Measurements from ENCODE around the gene NID2.

The NID2 gene

GRCh38 chr14:52026901-52027300, 42.0 kb downstream of the NID2 start:
- in situ Hi-C loops (cut with MboI; ENCODE audit: low sequenced_read_pairs), result no loop called here

GRCh38 chr14:52026017-52026660, 42.7 kb downstream of the NID2 start:
- in situ Hi-C loops (cut with MboI; ENCODE audit: low sequenced_read_pairs), result no loop called here

DNA sequence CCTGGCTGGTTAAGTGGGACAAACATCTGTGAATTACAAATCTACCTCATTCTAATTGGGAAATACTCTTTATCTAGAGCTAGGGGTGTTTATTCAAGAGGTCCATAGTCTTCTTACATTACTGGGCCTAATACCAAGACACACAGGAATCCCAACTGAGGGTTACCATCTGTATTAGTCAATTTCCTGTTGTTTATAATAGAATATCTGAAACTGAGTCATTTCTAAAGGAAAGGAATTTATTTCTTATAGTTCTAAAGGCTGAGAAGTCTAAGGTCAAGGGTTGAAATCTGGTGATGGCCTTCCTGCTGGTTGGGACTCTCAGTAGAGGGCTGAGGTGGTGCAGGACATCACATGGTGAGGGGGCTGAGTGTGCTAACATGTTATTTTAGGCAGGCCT, 43.5 kb downstream of the NID2 start:
- in situ Hi-C loops (cut with MboI; ENCODE audit: low sequenced_read_pairs), result no loop called here

DNA sequence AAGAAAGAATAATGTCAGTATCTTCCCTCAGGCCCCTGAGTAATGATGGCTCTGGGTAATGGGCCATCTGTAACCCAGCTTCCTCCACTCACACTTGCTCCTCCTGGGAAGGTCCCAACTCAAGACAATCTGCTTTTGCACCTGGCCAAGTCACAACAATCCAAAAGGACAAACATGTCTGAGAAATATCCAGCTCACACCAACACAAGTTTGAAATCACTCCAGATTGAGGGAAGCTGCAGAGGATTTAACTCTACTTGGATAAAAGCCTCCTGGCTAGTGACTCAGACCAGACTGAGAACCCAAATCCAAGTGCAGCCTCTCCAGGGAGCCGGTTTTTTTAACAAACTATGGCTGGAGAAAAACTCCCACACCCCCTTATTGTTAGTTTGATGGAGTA, 45.3 kb downstream of the NID2 start:
- in situ Hi-C loops (cut with MboI; ENCODE audit: low sequenced_read_pairs), result no loop called here

GRCh38 chr14:52021957-52022600, 46.8 kb downstream of the NID2 start:
- in situ Hi-C loops (cut with MboI; ENCODE audit: low sequenced_read_pairs), result no loop called here

DNA sequence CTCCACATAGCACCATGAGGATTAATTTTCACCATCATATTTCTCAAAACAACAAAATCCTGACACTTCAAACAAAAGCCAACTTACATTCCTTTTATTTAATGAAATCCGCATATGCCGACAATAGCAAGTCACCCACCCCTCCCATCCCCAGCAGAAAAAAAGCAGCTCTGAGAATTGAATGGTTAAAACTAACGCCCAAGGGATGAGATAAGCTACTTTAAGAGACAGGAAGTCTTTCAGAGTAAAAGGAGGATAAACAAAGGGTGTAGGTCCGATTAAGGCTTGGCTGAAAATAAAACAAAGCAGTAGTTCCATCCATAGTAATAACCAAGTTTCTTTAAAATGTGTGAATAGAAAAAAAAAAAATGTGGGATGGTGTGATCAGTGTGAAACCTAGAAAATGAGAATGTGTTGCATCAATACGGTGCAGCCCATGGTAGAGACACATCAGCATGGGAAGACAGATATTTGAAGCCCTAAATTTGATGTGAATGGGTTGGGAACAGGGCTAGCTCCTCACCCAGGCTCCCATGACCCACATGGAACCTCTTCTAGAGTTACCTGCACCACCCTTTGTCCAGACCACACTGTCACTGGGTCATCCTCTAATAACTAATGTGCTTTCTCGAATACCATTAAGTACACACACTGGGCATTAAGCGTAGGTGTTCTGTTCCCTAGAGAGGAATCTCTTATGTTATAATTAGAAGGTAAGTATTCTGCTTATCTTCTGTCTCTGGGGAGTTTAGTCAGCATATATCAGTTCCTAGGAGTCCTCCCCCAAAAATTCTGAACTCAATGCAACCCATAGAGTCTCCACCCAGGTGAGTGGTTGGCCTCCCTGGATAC, 47.8 kb downstream of the NID2 start:
- in situ Hi-C loops (cut with MboI; ENCODE audit: low sequenced_read_pairs), result no loop called here

DNA sequence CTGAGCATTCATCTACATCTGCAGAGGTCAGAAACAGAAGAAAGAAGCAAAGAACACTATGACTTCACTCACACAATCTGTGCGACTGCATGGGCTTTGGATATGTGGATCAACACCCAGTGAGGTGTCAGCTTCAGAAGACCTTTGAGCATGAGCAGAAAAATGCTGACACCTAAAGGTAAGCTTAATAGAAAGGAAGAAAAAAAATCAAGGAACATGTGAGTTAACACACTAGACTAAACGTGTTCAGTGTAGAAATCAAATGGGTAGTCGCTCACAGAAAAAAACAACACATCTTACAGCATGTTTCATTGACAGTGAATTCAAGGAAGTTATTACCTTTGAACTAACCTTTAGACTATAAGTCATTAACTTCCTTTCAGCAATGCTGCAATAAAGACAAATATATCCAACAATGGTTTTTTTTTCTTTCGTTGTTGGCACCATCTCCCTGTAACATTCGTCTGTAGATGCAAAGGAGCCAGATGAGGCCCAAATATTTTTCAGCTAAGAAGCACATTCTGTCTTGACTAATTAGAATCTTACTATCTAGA, 48.6 kb downstream of the NID2 start:
- in situ Hi-C loops (cut with MboI; ENCODE audit: low sequenced_read_pairs), result no loop called here

DNA sequence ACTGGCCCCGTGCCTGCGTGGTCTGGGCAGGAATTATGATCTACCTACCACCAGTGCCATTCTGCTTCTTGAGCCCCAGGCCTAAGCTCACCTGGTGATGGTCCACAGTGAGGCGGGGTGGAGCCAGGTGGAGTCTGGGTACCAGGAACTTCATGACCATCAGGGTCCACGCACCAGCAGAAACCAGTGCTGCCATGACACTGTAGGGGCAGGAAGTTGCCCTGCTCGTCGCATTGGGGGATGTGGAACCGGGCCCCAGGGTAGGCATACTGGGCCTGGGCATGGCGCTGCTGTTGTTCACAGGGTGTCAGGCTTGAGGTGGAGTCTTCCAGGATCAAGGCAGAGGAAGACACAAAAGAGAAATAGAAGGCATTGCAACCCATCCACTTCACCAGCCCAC, 49.9 kb downstream of the NID2 start:
- in situ Hi-C loops (cut with MboI; ENCODE audit: low sequenced_read_pairs), result no loop called here

- in situ Hi-C loops (cut with MboI; ENCODE audit: low sequenced_read_pairs), result no loop called here
Measured at GRCh38 chr14:52018252-52018651, 50.6 kb downstream of the NID2 start.

- in situ Hi-C loops (cut with MboI; ENCODE audit: low sequenced_read_pairs), result no loop called here
Measured at GRCh38 chr14:52015411-52016030, 53.3 kb downstream of the NID2 start.

DNA sequence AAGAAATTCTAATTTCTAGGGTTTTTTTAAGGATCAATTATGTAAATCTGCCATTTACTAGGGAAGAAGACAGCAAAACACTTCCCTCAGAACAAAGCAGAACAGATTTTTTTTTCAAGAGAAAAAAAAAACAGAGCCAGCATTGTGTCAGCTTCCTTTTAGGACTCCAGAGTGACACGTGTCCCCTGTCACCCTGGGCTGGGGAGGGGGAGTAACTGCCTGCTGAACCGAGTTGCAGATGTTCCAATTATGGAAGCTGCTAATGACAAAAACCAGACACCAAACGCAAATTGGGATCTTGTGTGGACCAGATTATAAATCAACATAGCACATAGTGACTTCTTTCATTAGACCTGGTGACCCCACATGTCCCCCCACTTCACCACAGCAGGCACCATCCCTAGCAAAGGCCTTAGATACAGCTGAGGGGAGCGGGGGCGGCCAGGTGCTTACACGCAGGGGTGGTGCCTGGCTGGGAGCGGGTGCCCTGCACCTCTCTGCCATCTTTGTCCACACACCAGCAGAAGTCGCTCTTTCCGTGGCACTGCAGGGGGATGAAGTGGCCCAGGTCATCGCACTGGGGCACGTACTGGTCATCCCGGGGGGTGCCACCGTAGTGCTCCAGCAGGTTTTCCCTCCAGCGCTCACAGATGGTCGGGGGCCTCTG, 54.1 kb downstream of the NID2 start:
- in situ Hi-C loops (cut with MboI; ENCODE audit: low sequenced_read_pairs), result no loop called here

- in situ Hi-C loops (cut with MboI; ENCODE audit: low sequenced_read_pairs), result no loop called here
Measured at GRCh38 chr14:52013984-52014600, 54.8 kb downstream of the NID2 start.

- in situ Hi-C loops (cut with MboI; ENCODE audit: low sequenced_read_pairs), result no loop called here
Measured at GRCh38 chr14:52012635-52013034, 56.2 kb downstream of the NID2 start.

GRCh38 chr14:52011523-52011922, 57.3 kb downstream of the NID2 start:
- in situ Hi-C loops (cut with MboI; ENCODE audit: low sequenced_read_pairs), result no loop called here

DNA sequence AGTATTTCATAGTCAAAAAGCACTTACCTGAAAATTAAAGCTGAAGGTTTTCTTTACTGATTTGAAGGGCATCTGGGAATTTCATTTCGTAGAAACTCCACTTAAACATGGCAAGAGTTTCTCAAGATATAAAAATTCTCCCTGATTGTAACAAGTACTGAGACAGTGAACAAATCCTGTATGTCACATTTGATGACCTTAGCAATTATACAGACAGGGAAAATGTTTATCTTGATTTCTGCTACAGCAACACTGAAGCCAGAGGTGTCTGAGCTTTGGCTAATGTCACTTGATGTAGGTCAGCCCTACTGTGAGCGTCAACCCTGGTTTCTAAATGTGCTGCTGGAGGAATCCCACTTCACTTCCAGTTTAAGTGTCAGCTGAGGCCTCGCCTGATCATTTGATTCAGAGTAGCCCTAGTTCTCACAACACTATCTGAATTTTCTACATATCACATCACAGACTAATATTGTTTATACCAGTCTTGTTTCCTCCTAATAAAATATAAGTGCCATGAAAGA, 58.6 kb downstream of the NID2 start:
- in situ Hi-C loops (cut with MboI; ENCODE audit: low sequenced_read_pairs), result no loop called here

DNA sequence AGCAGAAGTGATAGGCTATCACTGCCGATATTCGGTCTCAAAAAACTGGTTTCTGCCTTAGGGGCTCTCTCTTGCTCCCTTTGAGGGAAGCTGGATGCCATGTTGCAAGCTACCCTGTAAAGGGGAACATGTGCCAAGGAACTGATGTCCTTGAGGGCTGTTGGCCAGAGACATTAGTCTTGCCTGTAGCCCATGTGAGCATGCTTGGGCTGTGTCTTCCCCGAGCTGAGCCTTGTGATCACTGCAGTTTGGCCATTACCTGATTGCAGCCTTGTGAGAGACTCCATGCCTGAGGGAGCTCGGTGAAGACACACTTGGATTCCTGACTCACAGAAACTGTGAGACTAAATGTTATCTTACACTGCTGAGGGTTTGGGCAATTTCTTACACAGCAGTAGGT, 60.7 kb downstream of the NID2 start:
- in situ Hi-C loops (cut with MboI; ENCODE audit: low sequenced_read_pairs), result no loop called here

DNA sequence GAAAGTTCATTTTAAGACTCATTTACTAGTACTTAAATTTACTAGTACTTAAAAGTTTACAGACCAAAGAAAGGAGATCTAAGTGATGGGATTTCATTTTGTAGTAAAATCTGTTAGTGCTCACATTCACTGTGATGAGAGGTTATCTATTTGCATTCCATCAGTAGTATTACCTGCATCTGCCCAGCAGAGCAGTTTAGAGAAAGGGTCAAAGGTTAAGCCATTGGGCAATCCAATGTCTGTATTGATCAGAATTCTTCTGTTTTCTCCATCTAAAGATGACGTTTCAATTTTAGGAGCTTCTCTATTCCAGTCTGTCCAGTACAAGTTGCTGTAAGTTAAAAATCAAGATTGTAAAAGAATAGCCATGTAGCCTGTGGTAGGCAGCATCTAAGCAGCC, 61.2 kb downstream of the NID2 start:
- in situ Hi-C loops (cut with MboI; ENCODE audit: low sequenced_read_pairs), result no loop called here

GRCh38 chr14:52007211-52007610, 61.6 kb downstream of the NID2 start:
- in situ Hi-C loops (cut with MboI; ENCODE audit: low sequenced_read_pairs), result no loop called here

DNA sequence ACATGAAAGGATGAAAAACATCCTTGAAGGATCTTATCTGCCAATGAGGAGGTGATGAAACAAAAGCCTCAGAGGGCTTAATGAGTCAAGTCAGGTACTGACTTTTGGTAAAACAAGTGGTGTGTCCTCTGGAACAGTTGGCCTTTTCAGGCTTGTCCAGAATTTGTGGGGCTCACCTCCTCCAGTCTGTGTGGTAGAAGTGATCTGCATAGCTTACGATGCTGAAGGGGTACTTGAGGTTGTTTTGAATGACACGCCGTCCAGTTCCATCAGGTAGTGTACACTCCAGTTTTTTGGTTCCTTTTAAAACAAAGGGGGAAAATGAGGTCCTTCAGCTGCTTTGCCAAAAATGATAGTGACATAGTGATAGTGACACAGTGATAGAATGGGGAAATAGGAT, 62.5 kb downstream of the NID2 start:
- in situ Hi-C loops (cut with MboI; ENCODE audit: low sequenced_read_pairs), result no loop called here

DNA sequence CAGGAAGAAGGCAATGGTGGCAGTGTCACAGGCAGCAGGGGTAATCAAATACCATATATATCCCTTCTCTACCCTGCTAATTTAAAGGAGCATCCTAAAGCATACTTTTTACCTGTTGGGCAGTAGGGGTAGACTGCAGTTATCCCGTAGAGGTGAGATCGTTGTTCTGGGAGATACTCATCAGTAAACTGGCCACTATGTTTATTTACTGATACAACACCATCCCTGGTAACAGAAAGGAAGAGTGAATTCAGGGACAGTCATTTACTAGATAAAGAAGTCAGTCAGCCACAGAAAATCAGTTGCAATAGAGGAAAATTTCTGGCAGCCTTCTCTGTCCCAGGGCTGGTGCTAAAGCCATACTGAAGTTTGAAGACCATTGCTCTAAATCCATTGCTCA, 63.2 kb downstream of the NID2 start:
- in situ Hi-C loops (cut with MboI; ENCODE audit: low sequenced_read_pairs), result no loop called here
